NCI-H1436 (cell line): ENCODE data around the gene RALGAPB.
"Not testable (repeated sequence)": the region's sequence is repeated elsewhere in the genome, so short reads cannot be mapped to it uniquely, and the experiment has no call there.

Source experiments
- DNase-seq: peaks from one replicate; lab custom pipeline; 2025; lab: John Stamatoyannopoulos, UW

Gene RALGAPB

DNA sequence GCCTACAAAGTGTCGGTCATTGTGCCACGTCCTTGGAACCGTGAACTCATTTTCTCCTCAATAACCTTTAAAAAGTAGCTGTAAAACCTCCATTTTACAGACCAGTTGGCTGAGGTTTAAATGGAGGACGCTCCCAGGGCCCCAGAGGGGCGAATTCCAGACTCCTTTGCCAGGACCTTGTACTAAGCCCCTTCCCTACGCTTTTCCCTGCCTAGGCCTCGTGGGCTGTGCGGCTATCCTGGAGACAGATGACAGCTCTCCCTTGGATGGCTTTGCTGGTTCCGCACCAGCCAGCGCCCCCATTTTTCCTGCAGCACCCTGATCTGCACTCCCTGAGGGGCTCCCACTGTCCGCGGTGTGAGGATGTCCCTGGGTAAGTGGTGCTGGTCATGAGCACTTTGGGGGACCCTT, 25.4 kb upstream of the RALGAPB start:
- no peak for DNase-seq

DNA sequence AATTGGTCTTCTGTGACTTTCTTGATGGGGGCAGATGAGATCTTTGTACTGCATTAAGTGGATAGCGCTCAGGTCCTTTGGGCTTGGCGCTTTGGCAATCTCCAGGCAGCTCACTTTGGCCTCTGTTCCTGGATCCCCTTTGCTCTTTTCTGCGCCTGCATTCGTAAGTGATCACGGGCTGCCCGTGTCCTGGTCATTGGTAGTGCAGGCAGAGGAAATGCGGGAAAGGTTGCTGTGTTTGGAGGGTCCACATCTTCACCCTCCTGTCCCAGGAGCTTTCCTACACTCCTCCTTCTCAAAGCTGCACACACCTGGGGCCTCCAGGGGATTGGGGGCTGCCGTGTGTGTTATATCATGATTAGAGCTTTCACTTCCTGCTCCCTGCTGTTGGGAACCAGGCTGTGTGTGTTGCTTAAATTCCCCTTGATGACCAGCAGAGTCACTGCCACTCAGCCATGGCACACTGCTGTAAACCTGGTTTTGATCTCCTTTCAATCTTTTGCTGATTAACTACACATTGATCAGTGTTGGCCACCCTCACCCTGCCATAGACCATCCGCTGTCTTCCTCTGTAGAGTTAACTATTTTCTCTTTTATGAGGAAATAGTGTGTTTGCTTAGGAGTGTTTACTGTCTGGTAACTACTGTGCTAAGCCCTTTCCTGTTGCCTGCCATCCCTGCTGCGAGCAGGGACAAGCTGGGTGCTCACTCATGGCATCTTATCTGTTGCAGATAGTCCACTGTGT, 24.5 kb upstream of the RALGAPB start:
- no peak for DNase-seq

DNA sequence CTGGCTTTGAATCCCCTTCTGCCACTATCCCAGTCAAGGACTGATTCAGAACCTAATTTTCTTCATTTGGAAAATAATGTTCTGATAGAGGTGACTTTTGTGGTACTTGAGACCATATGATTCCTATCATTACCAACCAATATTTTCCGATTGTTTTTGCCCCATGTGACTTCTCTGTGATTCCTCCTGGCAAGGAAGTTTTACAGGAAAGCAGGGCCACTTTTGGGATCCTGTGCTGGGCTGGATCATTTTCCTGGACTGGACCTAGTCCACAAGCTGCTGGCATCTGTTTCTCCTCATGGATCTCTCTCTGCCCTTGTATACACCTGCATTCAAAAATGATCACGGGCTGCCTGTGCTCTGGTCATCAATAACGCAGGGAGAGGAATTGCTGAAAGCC, 23.6 kb upstream of the RALGAPB start:
- no peak for DNase-seq

DNA sequence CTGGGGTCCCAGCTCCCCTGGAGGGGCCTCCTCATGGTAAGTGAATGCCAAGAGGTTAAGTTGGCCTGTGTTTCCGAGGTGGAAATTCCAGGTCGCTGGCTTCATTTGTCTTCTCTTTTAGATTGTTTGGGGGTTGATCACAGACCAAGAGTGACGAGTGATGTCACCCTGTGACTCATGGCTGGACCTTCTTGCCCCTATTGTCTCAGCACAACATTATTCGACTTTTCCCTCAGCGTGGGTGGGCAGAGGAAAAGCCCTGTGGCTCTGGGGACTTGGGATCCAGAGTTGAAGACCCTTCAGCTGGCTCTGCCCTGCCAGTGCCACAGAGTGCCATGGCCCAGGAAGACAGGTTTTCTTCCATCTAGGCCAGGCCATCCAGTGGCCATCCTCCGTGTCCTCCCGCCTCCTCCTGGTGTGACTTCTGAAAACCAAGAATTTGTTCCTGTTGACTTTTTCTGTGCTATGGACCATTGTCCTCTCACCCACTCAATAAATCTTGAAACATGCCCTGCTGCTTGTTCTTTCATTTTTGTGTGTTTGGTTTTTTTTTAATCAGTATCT, 22.1 kb upstream of the RALGAPB start:
- DNase-seq: no peak

DNA sequence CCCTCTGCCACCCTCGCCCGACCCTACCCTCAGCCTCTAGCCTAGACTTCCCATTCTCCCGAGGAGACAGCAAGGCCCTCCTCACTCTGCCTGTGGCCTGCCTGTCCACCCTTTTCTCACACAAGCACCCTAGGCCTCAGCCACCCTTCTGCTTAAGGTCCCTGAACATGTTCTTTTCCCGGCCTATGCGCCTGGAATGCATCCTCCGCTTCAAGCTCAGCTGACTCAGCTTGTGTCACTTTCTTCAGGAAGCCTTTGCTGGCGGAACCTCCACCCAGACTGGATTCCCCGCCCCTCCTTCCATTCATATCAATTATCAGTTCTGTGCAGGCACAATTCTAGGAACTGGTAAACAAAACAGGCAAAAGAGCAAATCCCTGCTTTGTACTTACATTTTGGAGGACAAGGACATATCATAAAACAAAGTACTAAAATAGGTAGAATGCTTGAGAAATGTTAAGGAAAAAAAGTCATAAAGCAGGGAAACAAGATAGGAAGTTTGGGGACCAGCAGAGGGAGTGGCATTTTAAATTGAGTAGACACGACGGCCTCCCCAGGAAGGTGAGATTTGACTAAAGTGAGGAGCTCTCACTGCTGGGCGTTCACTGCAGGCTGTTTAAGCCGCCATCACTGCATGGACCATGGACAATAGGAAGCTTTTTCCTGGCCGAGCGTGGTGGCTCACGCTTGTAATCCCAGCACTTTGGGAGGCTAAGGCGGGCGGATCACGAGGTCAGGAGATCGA, 19.6 kb upstream of the RALGAPB start:
- no peak for DNase-seq

DNA sequence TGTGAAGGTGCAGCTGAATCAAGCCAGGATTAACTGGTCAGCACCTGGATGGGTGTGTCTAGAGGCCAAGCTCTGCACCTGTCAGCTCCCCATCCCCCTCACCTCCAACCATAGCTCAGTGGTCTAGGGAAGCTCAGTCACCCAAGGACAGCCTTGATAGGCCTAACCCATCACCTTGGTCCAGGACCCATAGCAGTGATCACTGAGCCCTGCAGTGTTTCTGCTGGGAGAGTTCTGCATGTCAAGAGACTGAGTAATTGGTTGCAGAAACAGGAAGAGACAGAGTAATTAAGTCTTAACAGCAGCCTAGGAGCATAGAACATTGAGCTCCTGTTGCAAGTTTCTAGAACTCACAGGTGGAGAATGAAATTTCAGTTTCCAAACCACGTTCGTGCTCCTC, 18.7 kb upstream of the RALGAPB start:
- no peak for DNase-seq

DNA sequence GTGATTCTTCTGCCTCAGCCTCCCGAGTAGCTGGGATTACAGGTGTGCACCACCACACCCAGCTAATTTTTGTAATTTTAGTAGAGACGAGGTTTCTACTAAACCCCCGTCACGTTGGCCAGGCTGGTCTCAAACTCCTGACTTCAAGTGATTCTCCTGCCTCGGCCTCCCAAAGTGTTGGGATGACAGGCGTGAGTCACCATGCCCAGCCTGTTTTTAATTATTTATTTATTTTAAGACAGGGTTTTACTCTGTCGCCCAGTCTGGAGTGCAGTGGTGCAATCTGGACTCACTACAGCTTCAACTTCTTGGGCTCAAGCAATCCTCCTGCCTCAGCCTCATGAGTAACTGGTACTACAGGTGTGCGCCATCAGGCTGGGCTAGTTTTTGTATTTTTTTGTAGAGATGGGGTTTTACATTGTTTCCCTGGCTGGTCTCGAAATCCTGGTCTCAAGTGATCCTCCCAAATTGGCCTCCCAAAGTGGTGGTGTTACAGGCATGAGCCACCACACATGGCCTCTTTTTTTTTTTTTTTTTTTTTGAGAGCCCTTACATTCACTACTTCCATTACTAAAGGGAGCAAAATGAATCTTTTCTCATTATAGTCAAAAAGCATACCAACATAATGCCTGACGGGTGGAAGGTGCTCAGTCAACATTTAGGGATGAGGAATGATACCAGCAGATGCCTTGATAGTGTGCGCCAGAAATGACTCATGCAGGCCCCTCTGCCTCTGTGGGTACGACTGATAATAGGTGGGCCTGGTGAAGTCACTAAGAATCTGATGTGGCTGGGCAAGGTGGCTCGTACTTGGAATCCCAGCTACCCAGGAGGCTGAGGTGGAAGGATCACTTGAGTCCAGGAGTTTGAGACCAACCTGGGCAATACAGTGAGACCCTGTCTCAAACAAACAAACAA, 17.8 kb upstream of the RALGAPB start:
- DNase-seq: no peak

DNA sequence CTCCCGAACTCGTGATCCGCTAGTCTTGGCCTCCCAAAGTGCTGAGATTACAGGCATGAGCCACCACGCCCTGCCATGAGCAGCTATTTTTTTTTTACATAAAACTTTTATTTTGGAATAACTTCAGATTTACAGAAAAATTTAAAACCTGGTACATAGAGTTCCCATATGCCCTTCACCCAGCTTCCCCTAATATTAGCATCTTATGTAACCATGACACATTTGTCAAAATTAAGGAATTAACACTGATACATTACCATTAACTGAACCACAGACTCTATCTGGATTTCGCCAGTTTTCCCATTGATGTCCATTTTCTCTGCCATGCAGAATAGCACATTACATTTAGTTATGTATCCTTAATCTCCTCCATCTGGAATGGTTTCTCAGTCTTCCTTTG, 14.3 kb upstream of the RALGAPB start:
- no peak for DNase-seq

DNA sequence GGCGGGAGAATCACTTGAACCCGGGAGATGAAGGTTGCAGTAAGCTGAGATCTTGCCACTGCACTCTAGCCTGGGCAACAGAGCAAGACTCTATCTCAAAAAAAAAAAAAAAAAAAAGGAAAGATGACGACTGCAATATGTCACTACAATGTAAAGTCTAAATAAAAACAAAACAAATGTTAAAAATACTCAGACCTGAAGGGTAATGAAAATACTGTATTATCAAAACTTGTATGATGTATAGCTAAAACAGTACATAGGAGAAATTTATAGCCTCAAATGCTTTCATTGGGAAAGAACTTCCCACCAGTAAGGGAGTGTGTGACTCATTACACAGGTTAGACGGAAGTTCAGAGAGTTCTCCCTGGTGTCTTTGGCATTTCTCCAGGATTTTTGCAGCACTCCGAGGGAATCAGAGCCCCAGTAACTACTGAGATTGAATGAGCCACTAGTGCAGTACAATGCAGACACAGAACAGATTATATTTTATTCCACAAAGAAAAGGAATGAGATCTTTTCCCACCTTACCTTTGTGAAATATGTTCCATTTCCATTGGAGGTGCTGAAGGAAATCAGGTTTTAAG, 12.5 kb upstream of the RALGAPB start:
- peak; percentile 3 for DNase-seq

DNA sequence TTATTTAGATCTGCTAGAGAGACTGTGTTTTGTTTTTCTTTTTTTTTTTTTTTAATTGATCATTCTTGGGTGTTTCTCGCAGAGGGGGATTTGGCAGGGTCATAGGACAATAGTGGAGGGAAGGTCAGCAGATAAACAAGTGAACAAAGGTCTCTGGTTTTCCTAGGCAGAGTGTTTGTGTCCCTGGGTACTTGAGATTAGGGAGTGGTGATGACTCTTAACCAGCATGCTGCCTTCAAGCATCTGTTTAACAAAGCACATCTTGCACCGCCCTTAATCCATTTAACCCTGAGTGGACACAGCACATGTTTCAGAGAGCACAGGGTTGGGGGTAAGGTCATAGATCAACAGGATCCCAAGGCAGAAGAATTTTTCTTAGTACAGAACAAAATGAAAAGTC, 12.0 kb upstream of the RALGAPB start:
- not testable (repeated sequence) for DNase-seq

DNA sequence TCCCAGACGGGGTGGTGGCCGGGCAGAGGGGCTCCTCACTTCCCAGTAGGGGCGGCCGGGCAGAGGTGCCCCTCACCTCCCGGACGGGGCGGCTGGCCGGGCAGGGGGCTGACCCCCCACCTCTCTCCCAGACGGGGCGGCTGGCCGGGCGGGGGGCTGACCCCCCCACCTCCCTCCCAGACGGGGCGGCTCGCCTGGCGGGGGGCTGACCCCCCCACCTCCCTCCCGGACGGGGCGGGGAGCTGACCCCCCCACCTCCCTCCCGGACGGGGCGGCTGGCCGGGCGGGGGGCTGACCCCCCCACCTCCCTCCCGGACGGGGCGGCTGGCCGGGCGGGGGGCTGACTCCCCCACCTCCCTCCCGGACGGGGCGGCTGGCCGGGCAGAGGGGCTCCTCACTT, 11.5 kb upstream of the RALGAPB start:
- DNase-seq: not testable (repeated sequence)

DNA sequence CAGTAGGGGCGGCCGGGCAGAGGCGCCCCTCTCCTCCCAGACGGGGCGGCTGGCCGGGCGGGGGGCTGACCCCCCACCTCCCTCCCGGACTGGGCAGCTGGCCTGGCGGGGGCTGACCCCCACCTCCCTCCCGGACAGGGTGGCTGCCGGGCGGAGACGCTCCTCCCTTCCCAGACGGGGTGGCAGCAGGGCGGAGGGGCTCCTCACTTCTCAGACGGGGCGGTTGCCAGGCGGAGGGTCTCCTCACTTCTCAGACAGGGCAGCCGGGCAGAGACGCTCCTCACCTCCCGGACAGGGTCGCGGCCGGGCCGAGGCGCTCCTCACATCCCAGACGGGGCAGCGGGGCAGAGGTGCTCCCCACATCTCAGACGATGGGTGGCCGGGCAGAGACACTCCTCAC, 11.1 kb upstream of the RALGAPB start:
- DNase-seq: not testable (repeated sequence)

DNA sequence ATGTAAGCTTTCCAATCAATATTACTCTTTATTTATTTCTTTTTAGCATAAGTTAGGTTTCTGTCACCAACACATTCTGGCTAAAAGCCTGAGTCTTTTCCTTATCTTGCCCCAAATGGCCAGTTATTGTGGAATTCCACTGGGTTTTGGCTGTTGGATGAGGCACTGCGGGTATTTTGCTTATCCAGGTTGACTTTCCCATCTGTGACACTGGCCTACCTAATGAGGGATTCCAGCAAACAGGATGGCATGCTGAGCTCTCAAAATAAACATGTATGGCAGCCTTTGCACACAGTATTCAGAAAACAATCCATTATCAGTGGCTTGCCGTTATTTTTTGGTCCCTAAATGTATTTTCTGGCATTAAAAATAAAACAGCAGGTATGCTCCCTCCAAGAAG, 6.5 kb upstream of the RALGAPB start:
- no peak for DNase-seq

DNA sequence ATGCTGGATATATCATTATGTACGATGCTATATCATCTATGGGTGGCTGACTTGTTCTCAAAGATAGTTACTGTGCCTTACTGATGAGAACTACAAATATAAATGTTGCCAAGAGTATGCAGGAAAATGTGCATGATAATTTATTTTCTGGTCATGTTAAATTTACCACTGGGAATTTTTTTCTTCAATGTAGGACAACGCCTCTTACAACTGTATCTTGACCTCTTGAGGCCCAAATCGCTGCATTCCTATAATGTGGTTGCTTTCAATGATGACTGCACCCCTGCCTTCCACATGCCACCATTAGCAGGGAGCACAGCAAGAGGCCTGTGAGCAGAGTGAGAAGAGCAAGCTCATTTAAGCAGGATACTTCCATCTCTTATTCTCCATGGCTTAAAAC, 5.7 kb upstream of the RALGAPB start:
- no peak for DNase-seq

DNA sequence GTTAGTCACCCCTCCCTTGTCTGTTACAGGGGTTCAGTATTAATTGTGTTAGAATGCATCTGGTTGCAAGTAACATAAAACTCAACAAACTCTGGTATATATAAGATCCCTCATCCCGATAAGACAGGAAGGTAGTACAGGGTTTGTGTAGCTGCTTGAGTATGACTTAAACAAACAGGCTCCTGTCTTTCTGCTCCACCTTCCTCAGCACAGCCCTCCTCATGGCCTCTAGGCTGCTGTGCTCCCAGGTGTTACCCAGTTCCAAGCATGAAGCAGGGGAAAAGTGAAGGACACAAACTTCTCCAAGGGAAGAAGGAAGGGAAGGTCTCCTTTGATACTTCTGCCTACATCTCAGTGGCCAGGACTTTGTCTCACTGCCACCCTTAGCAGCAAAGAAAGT, 1.4 kb upstream of the RALGAPB start:
- DNase-seq: no peak

DNA sequence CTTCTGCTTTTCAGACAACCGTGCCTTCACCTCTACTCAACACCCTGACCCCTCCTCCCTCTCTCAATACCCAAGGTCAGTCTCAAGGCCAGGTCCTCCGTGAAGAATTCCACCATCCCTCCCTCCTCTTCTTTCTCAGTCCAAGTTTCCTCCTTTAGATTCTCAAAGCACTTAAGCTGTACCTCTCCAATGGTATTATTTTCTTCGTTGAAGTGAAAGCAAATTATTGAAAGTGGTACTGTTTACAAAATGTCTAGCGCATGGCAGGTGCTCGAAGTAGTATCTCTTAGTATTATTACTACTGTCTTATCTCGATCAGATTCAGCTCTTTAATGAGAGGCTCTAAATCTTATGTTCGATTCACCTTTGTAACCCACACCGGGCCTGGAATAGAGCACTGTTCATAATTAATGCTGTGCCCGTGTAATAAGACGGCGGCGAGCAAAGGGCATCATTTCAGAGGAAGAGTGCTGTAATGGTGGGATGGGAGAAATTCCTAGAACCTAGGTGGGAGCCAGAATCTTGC, 593 bp upstream of the RALGAPB start:
- DNase-seq: no peak

DNA sequence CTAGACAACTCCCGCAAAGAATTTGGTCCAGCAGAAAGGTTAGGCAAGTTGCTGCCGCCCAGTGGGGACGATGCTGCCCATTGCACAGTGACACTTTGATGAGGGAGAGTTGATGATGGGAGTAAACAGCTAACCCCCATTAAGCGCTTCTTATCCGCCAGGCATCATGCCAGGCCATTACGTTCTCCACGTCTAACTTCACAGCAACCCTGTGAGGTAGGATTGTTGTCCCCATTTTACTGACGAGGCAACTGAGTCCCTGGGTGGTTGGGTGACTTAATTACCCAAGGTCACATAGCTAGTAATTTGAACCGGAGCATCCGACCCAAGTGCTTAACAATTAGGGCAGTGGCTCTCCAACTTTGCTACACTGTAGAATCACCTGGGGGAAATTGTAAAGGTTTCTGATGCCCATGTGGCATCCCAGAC, 738 bp downstream of the RALGAPB start:
- DNase-seq: no peak

DNA sequence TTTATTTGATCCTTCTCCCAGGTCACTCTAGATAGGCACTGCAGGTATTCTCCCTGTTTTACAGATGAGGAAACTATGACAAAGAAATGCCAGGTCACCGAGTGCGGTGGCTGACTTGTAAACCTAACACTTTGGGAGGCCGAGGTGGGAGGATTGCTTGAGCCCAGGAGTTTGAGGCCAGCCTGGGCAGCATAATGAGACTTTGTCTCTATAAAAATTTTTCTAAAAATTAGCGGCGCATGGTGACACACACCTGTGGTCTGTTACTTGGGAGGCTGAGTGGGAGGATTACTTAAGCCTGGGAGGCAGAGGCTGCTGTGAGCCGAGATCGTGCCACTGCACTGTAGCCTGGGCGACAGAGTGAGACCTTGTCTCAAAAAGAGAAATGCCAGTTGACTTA, 5.1 kb downstream of the RALGAPB start:
- no peak for DNase-seq

DNA sequence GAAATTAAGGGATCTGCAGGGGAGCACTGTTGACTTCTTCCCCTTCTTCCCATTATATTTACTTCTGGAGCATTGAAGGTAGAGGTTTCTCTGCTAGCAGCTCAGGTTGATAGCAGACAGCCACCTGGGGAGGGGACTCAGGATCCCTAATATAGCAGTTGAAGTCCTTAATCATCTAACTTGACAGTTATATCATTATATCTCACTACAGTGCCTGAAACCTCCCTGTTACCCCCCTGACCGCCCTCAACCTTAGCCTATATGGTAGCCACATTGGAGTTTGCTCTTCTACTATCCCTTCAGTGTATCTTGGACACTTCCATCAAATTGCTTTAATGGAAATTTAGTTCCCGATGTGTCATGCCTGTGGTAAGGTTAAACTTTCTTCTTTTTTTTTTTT, 7.0 kb downstream of the RALGAPB start:
- no peak for DNase-seq

DNA sequence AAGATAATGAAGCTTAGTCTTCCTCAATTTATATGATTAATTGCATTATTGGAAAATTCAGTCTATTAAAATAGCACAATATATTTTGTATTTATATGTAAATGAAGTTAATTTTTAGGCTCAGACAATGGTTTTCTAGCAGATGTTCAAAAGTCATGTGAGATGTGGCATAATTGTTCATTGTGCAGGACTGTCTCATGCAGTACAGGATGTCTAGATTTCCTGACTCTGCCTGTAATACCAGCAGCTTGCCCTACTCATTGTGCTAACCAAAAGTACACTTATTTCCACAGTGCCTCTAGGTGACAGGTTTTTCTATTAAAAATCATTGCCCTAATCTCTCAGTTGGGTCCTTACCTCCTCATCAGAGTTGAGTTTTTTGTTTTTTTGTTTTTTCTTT, 12.4 kb downstream of the RALGAPB start:
- DNase-seq: no peak

DNA sequence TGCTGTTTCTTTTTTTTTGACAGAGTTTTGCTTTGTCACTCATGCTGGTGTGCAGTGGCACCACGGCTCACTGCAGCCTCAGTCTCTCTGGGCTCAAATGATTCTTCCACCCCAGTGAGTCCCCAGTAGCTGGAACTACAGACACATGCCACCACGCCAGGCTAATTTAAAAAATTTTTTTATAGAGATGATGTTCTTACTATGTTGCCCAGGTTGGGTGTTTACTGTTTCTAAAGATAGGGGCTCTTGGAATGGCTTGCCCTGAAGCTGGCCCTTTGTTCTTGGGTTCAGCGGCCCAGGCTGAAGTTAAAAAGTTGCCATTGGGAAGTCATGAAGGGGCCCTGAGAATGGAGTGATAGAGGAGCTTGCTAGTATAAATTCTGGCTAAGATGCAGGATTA, 16.5 kb downstream of the RALGAPB start:
- DNase-seq: no peak
